22Rv1 (cell line): ENCODE data around the gene KCNJ14.

Source experiments
- CTCF ChIP-seq: fragments of 450-650 bp; IDR thresholded peaks from 2 replicates; pipeline ENCODE4 v1.5.1; 2017; ENCODE audit warnings: mild to moderate bottlenecking
- ZFX ChIP-seq: fragments of 450-650 bp; IDR thresholded peaks from 2 replicates; pipeline ENCODE4 v1.6.1; 2017; ENCODE audit warnings: antibody characterized with exemption, borderline replicate concordance

- no peak for TF ChIP-seq CTCF
- no peak for TF ChIP-seq ZFX
Observed at GRCh38 chr19:48509467-48510194, 54.3 kb downstream of the KCNJ14 start.
